GM12865 (cell line): ENCODE measurements around the gene ZBTB12.

ENCODE experiments used
- DNase-seq: peaks from one replicate; pipeline ENCODE4 v3.0.0; 2010; ENCODE audit warnings: low read depth
- H3K4me3 ChIP-seq: 2 replicates; pipeline ENCODE4 v1.5.1; 2011; ENCODE audit warnings: mild to moderate bottlenecking, low read depth, low read length, control low read depth
- CTCF ChIP-seq: IDR thresholded peaks from 2 replicates; pipeline ENCODE4 v1.5.1; 2011; ENCODE audit warnings: low read length, control low read depth, low read depth, inconsistent platforms; ENCODE audit not compliant: insufficient read depth; ENCODE audit errors: missing control alignments

Gene ZBTB12

DNA sequence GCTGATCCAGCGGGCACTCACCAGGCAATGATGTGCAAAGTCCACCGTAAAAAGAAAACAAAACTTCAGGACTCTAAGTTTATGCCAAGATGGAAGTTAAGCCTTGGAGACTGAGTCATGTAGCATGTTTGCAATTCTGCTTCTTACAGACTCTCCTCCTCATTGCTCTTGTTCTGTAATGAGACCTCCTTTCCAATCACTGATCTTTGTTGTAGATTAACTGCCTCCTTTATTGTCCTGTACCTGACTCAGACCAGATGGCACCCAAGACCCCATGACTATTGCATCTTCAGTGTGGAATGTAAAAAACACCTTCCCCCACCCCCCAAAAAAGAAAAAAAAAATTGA is 50.4 kb downstream of the ZBTB12 start:
- no peak for DNase-seq
- no peak overlapping the region for H3K4me3 ChIP-seq
- TF ChIP-seq CTCF = no peak

GRCh38 chr6:31850765-31851484 is 51.0 kb downstream of the ZBTB12 start:
- H3K4me3 ChIP-seq = no peak overlapping the region
- TF ChIP-seq CTCF = no peak
- no peak for DNase-seq
